Measurements from ENCODE around the gene RNFT2.

RNFT2 gene

DNA sequence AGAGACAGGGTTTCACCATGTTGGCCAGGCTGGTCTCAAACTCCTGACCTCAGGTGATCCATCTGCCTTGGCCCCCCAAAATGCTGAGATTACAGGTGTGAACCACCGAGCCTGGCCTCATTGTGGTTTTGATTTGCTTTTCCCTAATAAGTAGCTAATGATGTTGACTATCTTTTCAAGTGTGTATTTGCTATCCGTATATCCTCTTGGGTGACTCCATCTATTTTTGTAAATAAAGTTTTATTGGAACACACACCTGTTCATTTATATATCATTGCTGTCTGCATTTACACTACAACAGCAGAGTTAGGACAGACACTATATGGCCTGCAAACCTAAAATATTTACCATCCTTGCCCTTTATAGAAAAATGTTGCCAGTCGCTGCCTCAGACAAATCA is 156.8 kb downstream of the RNFT2 start:
- no peak overlapping the region for H3K4me3 ChIP-seq (ENCODE audit: control insufficient read depth, low read depth, low read length)
- TF ChIP-seq, protein P1, sequence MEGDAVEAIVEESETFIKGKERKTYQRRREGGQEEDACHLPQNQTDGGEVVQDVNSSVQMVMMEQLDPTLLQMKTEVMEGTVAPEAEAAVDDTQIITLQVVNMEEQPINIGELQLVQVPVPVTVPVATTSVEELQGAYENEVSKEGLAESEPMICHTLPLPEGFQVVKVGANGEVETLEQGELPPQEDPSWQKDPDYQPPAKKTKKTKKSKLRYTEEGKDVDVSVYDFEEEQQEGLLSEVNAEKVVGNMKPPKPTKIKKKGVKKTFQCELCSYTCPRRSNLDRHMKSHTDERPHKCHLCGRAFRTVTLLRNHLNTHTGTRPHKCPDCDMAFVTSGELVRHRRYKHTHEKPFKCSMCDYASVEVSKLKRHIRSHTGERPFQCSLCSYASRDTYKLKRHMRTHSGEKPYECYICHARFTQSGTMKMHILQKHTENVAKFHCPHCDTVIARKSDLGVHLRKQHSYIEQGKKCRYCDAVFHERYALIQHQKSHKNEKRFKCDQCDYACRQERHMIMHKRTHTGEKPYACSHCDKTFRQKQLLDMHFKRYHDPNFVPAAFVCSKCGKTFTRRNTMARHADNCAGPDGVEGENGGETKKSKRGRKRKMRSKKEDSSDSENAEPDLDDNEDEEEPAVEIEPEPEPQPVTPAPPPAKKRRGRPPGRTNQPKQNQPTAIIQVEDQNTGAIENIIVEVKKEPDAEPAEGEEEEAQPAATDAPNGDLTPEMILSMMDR (conservative IDR thresholded peaks at IDR 0.05; ENCODE audit: control insufficient read depth, insufficient read depth, low read depth, low read length): no peak
- DNase-seq (ENCODE audit: low read depth): no peak

DNA sequence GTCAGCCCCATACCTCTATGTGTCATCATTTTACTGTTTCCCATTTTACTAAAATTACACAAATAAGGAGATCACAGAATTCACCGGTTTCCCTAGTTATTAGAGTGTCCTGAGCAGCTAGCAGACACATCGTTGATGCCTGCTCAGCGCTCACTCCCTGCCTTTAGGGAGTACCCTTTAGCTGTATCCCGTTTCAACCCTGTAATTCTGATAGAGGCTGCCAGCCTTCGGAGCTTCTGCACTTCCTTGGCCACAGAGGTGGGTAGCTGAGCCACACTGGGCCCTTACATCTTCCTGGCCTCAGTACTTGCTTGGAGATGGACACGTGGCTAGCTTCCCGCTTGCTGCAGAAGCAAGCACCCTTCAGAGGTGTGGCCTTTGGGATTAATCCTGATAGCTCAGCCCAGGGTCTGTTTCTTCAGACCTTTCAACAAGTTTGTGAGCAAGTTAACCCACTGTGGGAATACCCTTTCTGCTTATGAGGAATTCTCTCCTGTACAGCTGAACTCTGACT is 158.4 kb downstream of the RNFT2 start:
- TF ChIP-seq, protein P1 (conservative IDR thresholded peaks at IDR 0.05; ENCODE audit: control insufficient read depth, insufficient read depth, low read depth, low read length): no peak
- H3K4me3 ChIP-seq (ENCODE audit: control insufficient read depth, low read depth, low read length): no peak overlapping the region
- peak; percentile 37 for DNase-seq (ENCODE audit: low read depth)

DNA sequence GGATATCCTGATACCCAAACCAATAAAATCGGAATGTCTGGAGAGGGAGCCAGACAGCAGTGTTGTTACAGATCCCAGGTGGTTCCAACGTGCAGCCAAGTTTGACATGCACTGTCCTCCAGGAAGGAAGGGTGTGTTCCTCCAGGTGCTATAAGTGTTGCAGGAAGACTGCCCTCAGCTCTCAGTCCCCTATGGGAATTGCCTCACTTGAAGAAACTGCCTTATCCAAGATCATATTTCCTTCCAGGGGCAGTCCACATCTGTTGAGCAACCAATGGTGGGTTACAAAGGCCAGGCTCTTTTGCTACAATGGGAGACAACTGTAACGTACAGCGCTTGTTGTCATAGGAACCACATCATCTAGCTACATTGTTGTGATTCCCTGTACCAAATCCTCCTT is 159.4 kb downstream of the RNFT2 start:
- no peak for DNase-seq (ENCODE audit: low read depth)
- no peak overlapping the region for H3K4me3 ChIP-seq (ENCODE audit: control insufficient read depth, low read depth, low read length)
- TF ChIP-seq, protein P1 (conservative IDR thresholded peaks at IDR 0.05; ENCODE audit: control insufficient read depth, insufficient read depth, low read depth, low read length): no peak

DNA sequence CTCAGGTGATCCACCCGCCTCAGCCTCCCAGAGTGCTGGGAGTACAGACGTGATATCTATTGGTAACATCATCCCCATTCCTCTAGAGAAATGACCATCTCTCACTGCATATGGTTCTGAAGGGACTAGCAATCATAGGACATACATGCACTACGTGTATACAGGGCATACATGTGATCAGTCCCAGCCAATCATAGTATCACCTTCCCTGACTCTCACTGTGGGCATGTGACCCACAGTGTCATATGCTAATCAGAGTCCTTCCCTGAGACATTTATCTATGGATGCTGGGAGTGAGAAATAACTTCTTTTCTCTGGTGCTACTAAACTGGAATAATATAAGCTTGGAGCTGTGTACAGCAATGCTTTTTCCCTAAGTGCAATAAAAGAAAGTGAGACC is 160.6 kb downstream of the RNFT2 start:
- no peak overlapping the region for H3K4me3 ChIP-seq (ENCODE audit: control insufficient read depth, low read depth, low read length)
- no peak for DNase-seq (ENCODE audit: low read depth)
- TF ChIP-seq, protein P1 (conservative IDR thresholded peaks at IDR 0.05; ENCODE audit: control insufficient read depth, insufficient read depth, low read depth, low read length): no peak

DNA sequence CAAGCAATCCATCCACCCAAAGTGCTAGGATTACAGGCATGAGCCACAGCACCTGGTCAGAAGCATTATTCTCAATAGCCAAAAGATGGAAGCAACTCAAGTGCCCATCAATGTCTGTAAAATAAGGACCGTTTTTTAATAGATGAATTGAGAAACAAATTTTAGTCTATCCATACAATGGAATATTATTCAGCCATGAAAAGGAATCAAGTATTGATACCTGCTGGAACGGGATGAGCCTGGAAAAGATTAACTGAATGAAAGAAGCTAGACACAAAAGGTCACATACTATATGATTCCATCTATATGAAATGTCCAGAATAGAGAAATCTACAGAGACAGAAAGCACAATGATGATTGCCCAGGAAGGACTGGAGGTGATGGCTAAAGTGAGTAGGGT is 163.5 kb downstream of the RNFT2 start:
- TF ChIP-seq, protein P1 (conservative IDR thresholded peaks at IDR 0.05; ENCODE audit: control insufficient read depth, insufficient read depth, low read depth, low read length): no peak
- DNase-seq (ENCODE audit: low read depth): no peak
- no peak overlapping the region for H3K4me3 ChIP-seq (ENCODE audit: control insufficient read depth, low read depth, low read length)
